Ishikawa (cell line): ENCODE measurements around the gene EGFLAM.

Experiments used
- CEBPB ChIP-seq: IDR thresholded peaks from 2 replicates; pipeline ENCODE4 v1.6.1; 2012
- CREB1 ChIP-seq: IDR thresholded peaks from 2 replicates; pipeline ENCODE4 v1.6.1; 2012; ENCODE audit warnings: low read depth
- EGR1 ChIP-seq: IDR thresholded peaks from 2 replicates; pipeline ENCODE4 v1.6.1; 2012
- EP300 ChIP-seq: IDR thresholded peaks from 2 replicates; pipeline ENCODE4 v1.6.1; 2012; ENCODE audit warnings: borderline replicate concordance
- FOXM1 ChIP-seq: IDR thresholded peaks from 2 replicates; pipeline ENCODE4 v1.6.1; 2012; ENCODE audit warnings: low read depth, borderline replicate concordance
- NFIC ChIP-seq: IDR thresholded peaks from 2 replicates; pipeline ENCODE4 v1.6.1; 2012
- RAD21 ChIP-seq: IDR thresholded peaks from 2 replicates; pipeline ENCODE4 v1.6.1; 2012; ENCODE audit warnings: low read depth
- TAF1 ChIP-seq: IDR thresholded peaks from 2 replicates; pipeline ENCODE4 v1.6.1; 2012; ENCODE audit warnings: low read depth, mild to moderate bottlenecking
- TCF12 ChIP-seq: IDR thresholded peaks from 2 replicates; pipeline ENCODE4 v1.6.1; 2012; ENCODE audit warnings: low read depth
- TEAD4 ChIP-seq: IDR thresholded peaks from 2 replicates; pipeline ENCODE4 v1.6.1; 2012
- YY1 ChIP-seq: IDR thresholded peaks from 2 replicates; pipeline ENCODE4 v1.6.1; 2012; ENCODE audit warnings: low read depth
- ZBTB7A ChIP-seq: IDR thresholded peaks from 2 replicates; pipeline ENCODE4 v1.6.1; 2012; ENCODE audit warnings: low read depth
- TF ChIP-seq, protein P1 (sequence below): IDR thresholded peaks from 2 replicates; pipeline ENCODE4 v1.6.1; 2012; ENCODE audit warnings: low read depth, mild to moderate bottlenecking
- TF ChIP-seq, protein P2 (sequence below): IDR thresholded peaks from 2 replicates; pipeline ENCODE4 v1.6.1; 2012
- TF ChIP-seq, protein P3 (sequence below): IDR thresholded peaks from 2 replicates; pipeline ENCODE4 v1.6.1; 2012

Gene EGFLAM

DNA sequence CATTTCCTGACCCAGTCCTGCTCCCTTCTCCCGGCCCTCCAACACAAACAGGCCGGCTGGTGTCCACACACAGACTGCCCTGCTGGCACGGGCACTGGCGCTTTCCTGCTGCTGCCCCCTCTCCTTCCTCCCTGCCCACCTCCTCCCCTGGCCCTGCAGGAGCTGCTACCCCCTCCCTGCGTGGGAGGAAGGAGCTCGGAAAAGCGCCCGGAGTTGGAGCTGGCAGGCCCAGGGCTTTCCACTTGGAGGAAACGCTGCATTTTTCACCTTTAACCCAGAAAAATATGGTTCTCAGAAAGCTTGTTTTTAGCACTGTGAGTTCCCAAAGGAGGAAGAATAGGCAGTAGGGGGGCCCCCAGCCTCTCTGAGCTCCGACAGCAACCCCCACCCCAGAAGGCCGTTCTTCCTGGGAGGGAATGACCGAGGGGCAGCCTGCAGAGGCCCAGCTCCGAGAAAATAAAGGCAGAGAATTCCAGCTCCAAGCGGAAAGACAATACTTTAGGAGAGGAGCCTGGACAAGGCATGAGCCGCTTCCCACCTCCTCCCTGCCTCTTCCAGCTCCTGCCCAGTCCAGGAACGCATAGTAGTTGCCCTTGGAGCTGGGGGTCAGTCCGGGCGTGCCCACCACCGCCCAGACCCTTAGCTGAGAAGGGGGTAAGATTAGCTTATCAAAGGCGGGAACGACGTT lies 209.1 kb downstream of the EGFLAM start:
- no peak for TF ChIP-seq TAF1
- TF ChIP-seq RAD21: no peak
- TF ChIP-seq ZBTB7A: no peak
- TF ChIP-seq, protein P1, sequence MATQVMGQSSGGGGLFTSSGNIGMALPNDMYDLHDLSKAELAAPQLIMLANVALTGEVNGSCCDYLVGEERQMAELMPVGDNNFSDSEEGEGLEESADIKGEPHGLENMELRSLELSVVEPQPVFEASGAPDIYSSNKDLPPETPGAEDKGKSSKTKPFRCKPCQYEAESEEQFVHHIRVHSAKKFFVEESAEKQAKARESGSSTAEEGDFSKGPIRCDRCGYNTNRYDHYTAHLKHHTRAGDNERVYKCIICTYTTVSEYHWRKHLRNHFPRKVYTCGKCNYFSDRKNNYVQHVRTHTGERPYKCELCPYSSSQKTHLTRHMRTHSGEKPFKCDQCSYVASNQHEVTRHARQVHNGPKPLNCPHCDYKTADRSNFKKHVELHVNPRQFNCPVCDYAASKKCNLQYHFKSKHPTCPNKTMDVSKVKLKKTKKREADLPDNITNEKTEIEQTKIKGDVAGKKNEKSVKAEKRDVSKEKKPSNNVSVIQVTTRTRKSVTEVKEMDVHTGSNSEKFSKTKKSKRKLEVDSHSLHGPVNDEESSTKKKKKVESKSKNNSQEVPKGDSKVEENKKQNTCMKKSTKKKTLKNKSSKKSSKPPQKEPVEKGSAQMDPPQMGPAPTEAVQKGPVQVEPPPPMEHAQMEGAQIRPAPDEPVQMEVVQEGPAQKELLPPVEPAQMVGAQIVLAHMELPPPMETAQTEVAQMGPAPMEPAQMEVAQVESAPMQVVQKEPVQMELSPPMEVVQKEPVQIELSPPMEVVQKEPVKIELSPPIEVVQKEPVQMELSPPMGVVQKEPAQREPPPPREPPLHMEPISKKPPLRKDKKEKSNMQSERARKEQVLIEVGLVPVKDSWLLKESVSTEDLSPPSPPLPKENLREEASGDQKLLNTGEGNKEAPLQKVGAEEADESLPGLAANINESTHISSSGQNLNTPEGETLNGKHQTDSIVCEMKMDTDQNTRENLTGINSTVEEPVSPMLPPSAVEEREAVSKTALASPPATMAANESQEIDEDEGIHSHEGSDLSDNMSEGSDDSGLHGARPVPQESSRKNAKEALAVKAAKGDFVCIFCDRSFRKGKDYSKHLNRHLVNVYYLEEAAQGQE: no peak
- TF ChIP-seq, protein P2, sequence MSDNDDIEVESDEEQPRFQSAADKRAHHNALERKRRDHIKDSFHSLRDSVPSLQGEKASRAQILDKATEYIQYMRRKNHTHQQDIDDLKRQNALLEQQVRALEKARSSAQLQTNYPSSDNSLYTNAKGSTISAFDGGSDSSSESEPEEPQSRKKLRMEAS: no peak
- no peak for TF ChIP-seq CREB1
- no peak for TF ChIP-seq NFIC
- no peak for TF ChIP-seq YY1
- no peak for TF ChIP-seq FOXM1
- TF ChIP-seq, protein P3, sequence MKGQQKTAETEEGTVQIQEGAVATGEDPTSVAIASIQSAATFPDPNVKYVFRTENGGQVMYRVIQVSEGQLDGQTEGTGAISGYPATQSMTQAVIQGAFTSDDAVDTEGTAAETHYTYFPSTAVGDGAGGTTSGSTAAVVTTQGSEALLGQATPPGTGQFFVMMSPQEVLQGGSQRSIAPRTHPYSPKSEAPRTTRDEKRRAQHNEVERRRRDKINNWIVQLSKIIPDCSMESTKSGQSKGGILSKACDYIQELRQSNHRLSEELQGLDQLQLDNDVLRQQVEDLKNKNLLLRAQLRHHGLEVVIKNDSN: no peak
- no peak for TF ChIP-seq TEAD4
- no peak for TF ChIP-seq EP300
- no peak for TF ChIP-seq TCF12
- no peak for TF ChIP-seq CEBPB
- no peak for TF ChIP-seq EGR1

DNA sequence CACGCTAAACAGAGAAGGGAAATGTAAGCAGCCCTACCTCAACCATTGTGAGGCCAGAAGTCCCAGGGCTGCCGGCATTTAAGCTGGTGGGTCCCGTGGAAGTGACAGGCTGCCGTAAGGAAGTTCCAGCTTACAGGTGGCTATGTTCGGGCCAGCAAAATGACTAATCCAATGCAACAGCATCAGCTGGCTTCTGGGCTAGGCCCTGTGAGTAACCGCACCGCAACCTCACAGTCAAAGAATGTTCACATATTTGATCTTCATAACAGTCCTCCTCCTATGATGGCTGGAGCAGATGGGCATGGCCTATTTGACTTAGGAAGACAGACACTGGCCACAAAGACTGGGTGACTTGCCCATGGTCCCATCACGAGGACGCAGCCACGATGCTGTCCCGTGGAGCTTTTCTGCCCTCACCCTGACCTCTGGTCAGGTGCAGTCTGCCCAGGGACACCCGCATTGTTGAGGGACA lies 209.9 kb downstream of the EGFLAM start:
- TF ChIP-seq CREB1: no peak
- TF ChIP-seq RAD21: no peak
- no peak for TF ChIP-seq YY1
- TF ChIP-seq TEAD4: no peak
- TF ChIP-seq, protein P2: no peak
- TF ChIP-seq EGR1: no peak
- no peak for TF ChIP-seq TCF12
- TF ChIP-seq, protein P1: no peak
- no peak for TF ChIP-seq FOXM1
- TF ChIP-seq ZBTB7A: no peak
- no peak for TF ChIP-seq EP300
- no peak for TF ChIP-seq CEBPB
- no peak for TF ChIP-seq NFIC
- no peak for TF ChIP-seq TAF1
- TF ChIP-seq, protein P3: no peak

DNA sequence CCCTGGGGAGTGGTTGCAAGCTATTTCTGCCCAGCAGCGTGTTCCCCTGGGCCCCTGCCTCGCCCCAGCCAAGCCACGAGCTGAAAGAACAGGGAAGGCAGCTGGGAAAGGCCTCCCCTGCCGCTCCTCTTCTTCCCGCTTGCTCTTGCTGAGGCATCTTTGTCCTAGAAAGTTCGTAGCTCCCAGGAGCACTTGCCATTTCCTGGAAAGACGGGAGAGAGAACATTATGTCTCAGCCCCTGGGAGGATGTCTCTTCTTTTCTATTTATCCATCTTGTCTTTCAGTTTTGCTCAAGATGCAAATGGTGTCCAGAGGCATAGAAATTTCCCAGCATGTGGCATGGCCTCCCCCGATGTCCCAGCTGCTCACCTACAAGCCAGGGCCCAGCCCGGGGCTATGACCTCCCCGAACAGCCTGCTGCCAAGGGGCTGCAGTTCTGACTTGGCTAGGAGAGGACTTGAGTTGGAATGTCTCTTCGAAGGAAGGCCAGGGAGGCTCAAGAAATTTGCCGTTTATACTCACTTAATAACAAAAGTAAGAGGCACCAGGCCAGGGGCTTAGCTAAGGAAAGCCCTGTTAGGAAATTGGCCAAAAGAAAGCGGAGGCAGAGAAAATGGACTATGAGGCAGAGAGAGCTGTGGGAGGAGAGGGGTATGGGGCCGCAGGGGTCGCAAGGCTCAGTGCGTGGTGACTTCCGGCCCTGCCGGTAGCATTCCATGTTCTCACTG lies 210.8 kb downstream of the EGFLAM start:
- TF ChIP-seq EP300 (no peak), YY1 (no peak), TEAD4 (no peak), FOXM1 (no peak), TCF12 (no peak), ZBTB7A (no peak), RAD21 (no peak), TAF1 (no peak), NFIC (no peak), CREB1 (no peak), CEBPB (no peak), EGR1 (no peak)
- TF ChIP-seq, protein P2: no peak
- TF ChIP-seq, protein P3: no peak
- TF ChIP-seq, protein P1: no peak
